HG03108 (cell line): ENCODE data around the gene BNC2.

ENCODE experiments used
- ATAC-seq: cut with Tn5 transposase; IDR thresholded peaks from one replicate; pipeline ENCODE4 v1.9.1; 2021; ENCODE audit warnings: moderate library complexity; ENCODE audit not compliant: unreplicated experiment

Gene BNC2

GRCh38 chr9:16429671-16430070, 440.8 kb downstream of the BNC2 start:
- no peak for ATAC-seq

DNA sequence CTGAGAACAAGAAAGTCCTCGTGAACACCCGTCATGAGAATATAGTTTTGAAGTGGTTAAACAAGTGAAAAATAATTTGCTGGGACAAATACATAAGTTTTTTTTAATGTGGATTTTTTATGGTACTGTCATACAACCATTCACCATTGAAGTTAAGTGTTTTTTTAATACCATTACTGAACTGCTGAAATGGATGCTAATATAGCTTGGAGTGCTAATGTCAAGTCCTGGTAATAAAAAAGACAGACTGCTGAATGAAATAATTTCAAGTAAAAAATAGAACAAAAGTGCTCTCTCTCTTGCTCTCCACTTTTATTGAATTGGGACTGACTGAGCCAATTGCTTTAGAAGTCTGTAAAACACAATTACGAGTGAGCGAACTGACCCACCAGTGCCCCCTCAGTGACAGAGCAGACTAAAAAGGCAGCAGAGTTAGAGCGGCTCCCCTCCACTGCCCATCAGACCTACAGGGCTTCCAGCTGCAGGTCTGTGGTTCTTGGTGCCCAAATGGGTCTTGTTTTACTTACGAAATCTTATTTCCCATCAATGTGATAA, 442.5 kb downstream of the BNC2 start:
- no peak for ATAC-seq

DNA sequence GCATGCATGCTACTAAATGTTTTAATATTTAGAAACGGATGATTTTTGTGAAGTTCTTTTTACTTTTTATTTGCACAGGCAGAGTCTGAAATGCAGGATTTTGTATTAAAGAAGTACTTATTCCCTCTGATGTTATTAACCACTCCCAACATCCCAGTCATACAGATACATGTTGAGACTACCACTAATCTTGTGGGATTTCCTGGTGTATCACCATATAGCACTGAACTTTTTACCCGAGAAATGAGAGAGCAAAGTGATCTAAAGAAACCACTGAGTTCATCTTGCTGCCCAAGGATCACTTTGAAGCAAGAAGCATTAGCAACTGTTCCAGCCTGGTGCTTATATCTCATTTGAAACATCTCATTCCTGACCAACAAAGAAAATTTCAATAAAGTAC, 443.8 kb downstream of the BNC2 start:
- no peak for ATAC-seq

DNA sequence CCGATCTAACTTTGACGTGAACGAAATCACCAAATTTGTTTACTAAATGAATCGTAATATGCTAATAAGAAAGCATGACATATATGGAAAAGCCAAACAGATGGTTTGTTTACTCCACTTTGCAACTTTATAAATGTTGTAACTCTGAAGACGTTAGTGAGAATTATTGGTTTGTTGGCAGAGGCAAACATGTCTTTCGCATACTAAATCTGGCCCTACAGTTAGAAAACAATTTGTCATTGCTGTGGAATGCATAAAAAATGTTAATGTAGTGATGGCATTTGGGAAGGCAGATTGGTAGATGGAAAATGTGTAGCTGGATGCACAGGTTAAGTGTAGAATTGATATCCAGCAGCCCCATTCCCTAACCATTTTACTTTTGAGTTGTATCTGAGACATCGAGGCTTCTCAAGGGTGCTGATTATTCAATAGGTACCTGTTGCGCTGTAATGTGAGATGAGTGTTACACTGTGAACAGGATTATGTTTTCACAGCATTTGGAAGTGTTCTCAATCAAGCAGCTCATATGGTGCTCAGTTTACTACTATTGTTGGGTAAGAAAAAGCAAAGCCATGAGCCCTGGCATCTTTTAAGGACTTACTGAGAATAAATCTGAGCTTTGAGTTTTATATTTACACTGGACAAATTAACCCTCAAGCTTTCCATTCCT, 444.8 kb downstream of the BNC2 start:
- no peak for ATAC-seq

GRCh38 chr9:16422114-16422513, 448.4 kb downstream of the BNC2 start:
- ATAC-seq, result no peak

DNA sequence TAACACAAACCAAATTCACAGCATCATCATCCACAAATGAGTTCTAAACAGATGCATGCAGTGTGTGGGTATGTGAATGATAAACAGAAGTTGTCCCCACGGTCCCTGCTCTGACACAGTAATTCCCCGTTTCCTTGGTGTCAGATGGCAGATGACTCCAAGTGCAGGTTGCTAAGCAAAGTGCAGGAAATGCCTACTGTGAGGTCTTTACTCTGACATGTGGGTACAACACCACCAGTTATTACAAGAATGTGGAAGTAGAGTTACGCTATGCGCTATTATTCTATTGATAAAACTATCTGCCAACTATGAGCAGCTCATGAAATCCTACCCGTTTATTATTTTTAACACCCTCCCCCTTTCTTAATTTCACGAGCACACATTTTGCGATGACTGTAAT, 448.9 kb downstream of the BNC2 start:
- no peak for ATAC-seq

DNA sequence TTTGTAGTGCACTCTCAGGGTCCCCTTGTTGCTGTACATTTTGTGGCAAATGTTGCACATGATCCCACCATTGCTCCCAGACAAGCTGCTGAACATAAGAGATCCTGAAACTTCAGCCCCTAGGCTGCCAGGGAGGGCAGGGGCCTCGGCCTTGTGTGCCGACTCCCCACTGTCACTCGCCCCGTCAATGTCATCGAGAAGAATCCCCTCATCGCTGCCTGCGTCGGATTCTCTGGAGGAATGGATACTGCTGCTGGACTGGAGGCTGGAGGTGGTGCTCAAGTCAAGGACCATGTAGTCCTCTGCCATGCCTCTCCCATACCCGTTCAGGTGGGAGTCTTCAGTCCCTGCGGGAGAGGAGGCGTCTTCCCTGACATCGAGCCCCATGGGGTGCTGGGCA, 451.3 kb downstream of the BNC2 start:
- no peak for ATAC-seq

DNA sequence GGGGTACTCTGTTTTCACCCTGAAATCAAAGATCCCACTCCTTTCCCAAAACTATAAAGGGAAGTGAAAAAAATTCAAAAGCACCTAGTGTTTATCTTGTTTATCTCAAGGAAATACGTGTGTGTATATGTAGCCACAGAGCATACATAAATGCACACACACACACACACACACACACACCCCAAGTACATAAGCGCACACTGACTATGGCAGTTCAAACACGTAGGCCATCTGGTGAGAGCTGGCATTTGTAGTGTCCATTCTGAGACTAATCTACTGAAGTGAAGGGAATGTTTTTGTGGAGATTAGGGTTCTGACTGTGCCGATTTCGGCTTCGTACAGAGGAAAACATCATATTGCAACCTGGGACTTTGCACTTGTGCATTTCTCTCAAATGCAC, 451.7 kb downstream of the BNC2 start:
- no peak for ATAC-seq

GRCh38 chr9:16417749-16418148, 452.7 kb downstream of the BNC2 start:
- ATAC-seq, result no peak

GRCh38 chr9:16417161-16417560, 453.3 kb downstream of the BNC2 start:
- no peak for ATAC-seq

- ATAC-seq, result no peak
These were observed 456.0 kb downstream of the BNC2 start for GRCh38 chr9:16414451-16414850.

DNA sequence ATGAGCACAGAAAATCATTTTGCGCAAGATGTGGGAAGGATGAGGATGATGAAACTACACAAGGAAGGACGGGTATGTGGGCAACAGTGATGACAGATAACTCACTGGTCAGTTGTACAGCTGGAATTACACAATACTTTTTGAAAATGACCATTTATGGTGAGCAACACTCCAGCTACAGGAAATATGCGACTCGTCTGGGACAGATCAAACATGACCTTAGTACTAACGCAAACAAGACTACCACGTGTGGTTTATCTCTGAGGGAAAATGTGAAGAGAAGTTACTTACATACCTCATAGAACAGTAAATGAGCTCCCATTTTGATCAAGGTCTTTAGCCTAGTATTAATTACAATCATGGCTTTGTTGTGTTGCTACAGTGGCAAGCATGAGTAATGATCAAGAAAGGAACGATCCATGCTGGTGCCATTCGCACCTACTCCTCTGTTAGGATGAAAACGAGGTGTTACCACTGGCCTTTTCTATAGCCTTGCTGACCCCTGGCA, 456.9 kb downstream of the BNC2 start:
- no peak for ATAC-seq

DNA sequence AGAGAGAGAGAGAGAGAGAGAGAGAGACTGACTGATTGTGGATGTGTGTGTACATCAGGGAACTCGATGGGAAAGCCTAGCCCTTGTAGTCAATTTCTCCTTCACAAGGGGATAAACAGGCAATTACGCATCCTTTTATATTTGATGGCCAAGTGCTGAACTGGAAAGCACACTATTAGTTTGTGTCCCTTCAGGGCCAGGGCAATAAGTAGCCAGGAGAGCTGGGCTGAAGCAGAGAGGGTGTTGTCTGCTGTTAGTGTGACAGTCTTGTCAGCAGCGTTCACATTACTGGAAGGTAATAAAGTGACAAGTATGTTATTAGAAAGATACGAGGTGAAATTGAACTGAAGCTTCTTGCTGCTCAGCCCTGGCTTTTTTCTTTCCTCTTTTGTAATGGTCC, 457.7 kb downstream of the BNC2 start:
- no peak for ATAC-seq

GRCh38 chr9:16411311-16411710, 459.2 kb downstream of the BNC2 start:
- ATAC-seq, result no peak

DNA sequence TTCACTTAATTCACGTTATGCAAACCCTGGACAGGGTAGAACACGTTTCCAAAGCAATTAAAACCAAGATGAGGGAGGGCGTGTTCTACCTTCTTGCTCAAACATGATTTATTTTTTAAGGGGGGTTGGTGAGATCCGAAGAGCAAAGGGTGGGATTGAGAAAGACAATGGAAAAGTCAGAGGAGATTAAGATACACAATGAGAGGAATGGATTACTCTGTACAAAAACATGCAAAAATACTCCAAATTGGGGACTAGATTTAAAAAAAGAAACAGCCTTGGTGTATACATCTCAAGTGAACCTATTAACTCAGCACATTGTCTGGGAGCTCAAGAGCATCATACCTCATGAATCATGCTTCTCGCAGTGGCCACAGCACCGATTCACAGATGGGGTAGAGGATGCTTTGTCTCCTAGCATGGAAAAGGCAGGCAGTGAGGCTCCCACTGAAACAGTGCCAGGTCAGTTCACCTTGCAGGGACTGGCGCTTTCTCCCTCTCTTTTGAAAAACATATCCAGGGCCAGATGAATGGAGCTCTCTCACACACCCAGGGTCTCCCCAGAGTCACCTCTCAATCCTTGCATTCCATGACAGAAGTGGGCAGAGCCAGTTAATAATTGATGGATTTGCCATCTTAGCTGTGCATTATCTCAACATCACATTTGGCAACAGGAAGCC, 459.7 kb downstream of the BNC2 start:
- ATAC-seq, result no peak

- no peak for ATAC-seq
These were observed 462.9 kb downstream of the BNC2 start for GRCh38 chr9:16407617-16408016.

DNA sequence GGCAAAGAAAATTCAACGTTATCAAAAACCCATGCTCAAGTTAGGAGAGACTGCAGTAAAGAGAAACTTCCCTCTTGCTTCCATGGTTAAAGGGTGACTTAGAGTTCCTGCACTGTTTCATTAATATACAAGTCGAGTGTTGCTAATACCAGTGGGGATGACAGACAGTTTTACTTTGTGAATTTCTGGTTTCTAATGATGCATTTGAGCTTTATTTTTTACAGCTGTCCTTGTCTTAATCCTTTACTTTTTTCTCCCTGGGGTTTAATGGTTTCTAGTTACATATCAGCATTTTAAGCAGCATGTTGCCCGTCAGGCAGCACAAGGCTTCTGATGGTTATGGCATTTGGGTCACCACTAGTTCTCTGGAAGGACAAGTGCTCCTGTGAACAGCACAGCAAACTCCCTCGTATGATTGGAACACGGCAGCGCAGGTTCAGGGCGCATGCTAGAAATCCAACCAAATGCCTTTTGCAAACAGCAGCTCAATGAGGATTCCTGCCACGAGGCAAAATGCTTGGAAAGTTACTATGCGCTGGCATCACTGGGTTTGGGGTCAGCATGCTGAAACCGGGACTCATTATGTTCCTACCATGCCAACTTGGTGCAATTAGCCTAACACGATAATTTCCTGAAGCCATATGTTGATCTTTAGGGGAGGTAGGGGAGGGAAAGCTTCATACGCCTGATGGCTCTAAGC, 463.8 kb downstream of the BNC2 start:
- no peak for ATAC-seq

DNA sequence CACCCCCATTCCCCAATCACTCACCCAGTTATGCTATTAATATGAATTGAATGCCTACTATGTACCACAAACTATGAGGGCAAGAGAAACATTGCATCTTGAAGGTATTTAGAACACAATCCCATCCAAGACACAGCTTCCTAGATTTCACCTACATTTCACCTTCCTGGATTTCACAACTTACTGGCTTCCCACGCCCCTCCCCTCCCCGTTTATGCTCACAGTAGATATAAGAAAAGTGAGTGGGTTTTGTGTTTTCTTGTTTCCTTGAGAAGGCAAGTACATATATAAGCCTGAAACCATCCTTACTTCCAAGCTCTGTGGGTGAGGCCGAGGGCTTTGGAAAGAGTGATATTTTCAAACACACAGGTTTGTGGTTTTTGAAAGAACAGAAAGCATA, 465.0 kb downstream of the BNC2 start:
- no peak for ATAC-seq

DNA sequence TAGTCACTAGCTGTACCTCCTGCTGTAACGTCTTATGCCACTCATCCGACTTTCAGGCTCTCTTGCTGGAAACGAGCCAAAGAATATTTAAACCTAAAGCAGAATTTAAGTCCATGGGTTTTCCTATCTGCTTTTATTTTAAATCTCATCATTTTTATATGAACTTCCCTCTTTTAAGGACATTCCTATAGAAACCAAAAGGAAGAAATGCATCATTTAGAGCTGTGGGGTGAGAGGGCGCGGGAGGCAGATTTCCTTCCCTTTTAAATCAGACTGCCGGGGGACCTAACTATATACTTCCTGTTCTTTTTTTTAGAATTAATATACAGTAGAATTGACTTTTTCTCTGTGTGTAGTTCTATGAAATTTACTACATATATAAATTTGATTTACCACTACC, 468.8 kb downstream of the BNC2 start:
- no peak for ATAC-seq

DNA sequence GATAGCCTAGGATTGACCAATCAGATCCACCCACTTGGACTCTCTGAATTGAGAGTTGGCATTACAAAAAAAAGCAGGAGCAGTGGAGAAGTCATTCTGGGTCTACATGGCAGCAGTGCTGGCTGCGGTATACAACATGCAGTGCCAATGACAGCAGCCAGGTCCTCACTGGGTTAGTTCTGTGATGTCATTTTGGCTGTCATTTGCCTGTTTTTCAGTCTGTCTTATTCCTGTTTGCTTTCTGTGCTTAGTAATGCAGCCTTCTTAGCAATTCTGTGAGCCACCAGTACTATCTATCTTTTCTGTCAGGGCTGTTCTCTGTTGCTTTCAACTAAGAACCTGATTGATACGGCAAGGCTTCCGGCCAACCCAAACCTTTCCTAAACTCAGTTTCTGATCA, 471.8 kb downstream of the BNC2 start:
- no peak for ATAC-seq

DNA sequence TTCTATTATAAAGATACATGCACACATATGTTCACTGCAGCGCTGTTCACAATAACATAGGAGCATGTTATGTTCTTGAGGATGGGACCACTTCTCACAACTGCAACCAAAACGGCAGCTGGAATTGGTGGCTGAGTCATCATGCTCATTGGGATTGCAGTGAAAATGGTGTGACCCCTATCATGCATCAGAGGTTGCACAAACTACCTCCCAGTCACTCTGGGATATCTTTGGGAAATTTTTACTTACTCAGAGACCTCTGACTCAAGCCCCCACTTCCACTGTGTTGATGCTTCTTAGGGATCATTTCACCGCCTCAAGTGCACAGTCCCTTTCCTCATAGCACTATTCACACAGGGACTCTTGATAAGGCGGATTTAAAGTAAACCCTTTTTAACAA, 474.1 kb downstream of the BNC2 start:
- no peak for ATAC-seq

DNA sequence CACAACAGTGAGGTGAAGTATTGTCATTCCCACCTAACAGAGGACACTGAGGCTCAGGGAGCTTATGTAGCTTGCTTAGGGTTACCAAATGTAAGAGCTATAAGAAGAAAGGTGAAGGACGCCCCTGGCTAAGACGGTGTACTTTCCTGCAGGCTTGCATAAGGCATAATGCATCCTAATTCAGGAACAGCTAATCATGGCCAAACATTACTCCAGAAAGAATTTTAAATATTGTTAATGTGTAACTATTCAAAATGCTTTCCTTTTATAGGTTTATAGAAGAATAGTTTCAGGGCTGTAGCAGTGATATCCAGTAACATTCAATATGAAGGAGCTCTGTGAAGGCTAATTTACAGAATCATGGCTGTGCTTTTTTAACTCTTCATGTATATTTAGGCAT, 479.1 kb downstream of the BNC2 start:
- ATAC-seq, result no peak
